DND-41 (cell line): Measurements from ENCODE around the gene ARHGEF19.
A peak's percentile ranks its signal among the peaks of the same experiment; 100 is the strongest.
"Not testable (repeated sequence)": the region's sequence is repeated elsewhere in the genome, so short reads cannot be mapped to it uniquely, and the experiment has no call there.

Experiments
- ATAC-seq: fragments of 200-7000 bp; cut with Tn5 transposase; 3 replicates; pipeline ENCODE4 v1.9.1; 2021; ENCODE audit warnings: low read depth; ENCODE audit not compliant: insufficient read depth
- DNase-seq: peaks from one replicate; pipeline ENCODE4 v3.0.0-alpha.2; 2020
- H2AFZ ChIP-seq: 2 replicates; pipeline ENCODE4 v1.6.0; 2012; ENCODE audit warnings: low read depth, low read length
- H3K27ac ChIP-seq: 2 replicates; pipeline ENCODE4 v1.5.1; 2012; ENCODE audit warnings: low read length, inconsistent platforms
- H3K27me3 ChIP-seq: fragments of 200-600 bp; sonication (generic); 2 replicates; pipeline ENCODE4 v1.6.0; 2012; ENCODE audit warnings: low read length, mild to moderate bottlenecking, inconsistent platforms; ENCODE audit not compliant: insufficient read depth, poor library complexity
- H3K36me3 ChIP-seq: 2 replicates; pipeline ENCODE4 v1.5.1; 2012; ENCODE audit warnings: low read length, inconsistent platforms; ENCODE audit not compliant: insufficient read depth
- H3K4me1 ChIP-seq: 2 replicates; pipeline ENCODE4 v1.5.1; 2012; ENCODE audit warnings: mild to moderate bottlenecking, low read length; ENCODE audit not compliant: insufficient read depth
- H3K4me2 ChIP-seq: 2 replicates; pipeline ENCODE4 v1.6.0; 2012; ENCODE audit warnings: mild to moderate bottlenecking, moderate library complexity, low read length, inconsistent platforms; ENCODE audit not compliant: insufficient read depth
- H3K4me3 ChIP-seq, 2 experiments: fragments of 200-600 bp in 1 of 2; shearing (Covaris generic) in 1 of 2; 2 replicates each; pipeline ENCODE4 v1.5.1; 2012 to 2016; ENCODE audit warnings: inconsistent platforms in 2 of 2, low read length in 2 of 2, mild to moderate bottlenecking in 2 of 2, low read depth in 1 of 2, moderate library complexity in 1 of 2
- H3K79me2 ChIP-seq: 2 replicates; pipeline ENCODE4 v1.6.0; 2012; ENCODE audit warnings: low read length, inconsistent platforms; ENCODE audit not compliant: insufficient read depth
- H3K9ac ChIP-seq: 2 replicates; pipeline ENCODE4 v1.6.0; 2012; ENCODE audit warnings: low read depth, mild to moderate bottlenecking, inconsistent platforms, low read length, moderate library complexity
- H3K9me3 ChIP-seq: 2 replicates; pipeline ENCODE4 v1.5.1; 2012; ENCODE audit warnings: low read length, moderate library complexity, mild to moderate bottlenecking, inconsistent platforms; ENCODE audit not compliant: insufficient read depth, severe bottlenecking
- H4K20me1 ChIP-seq: 2 replicates; pipeline ENCODE4 v1.6.0; 2012; ENCODE audit warnings: low read length; ENCODE audit not compliant: insufficient read depth
- CTCF ChIP-seq: IDR thresholded peaks from 2 replicates; pipeline ENCODE4 v1.5.1; 2012; ENCODE audit warnings: borderline replicate concordance, low read length, moderate library complexity, mild to moderate bottlenecking; ENCODE audit not compliant: poor library complexity, severe bottlenecking; ENCODE audit errors: extremely low read depth
- EZH2 ChIP-seq: IDR thresholded peaks from 3 replicates; pipeline ENCODE4 v1.6.1; 2012; ENCODE audit warnings: borderline replicate concordance, low read depth, mild to moderate bottlenecking, moderate library complexity, low read length, inconsistent platforms; ENCODE audit not compliant: severe bottlenecking

The ARHGEF19 gene

GRCh38 chr1:16165548-16165947, 46.9 kb downstream of the ARHGEF19 start:
- H3K4me3 ChIP-seq = no peak overlapping the region
- no peak overlapping the region for H3K4me2 ChIP-seq
- no peaks in the 10 kb centered on the region for H3K9me3 ChIP-seq
- H3K4me1 ChIP-seq = peaks cover 36% of the 10 kb centered on the region
- no peak overlapping the region for H2AFZ ChIP-seq
- TF ChIP-seq CTCF = no peak
- no peaks in the 10 kb centered on the region for H3K79me2 ChIP-seq
- no peak overlapping the region for H3K27ac ChIP-seq
- no peak overlapping the region for H3K9ac ChIP-seq
- no peaks in the 10 kb centered on the region for H3K36me3 ChIP-seq
- ATAC-seq = no peak
- H3K27me3 ChIP-seq = peaks cover 29% of the 10 kb centered on the region
- no peak for DNase-seq
- H4K20me1 ChIP-seq = peaks cover 46% of the 10 kb centered on the region

DNA sequence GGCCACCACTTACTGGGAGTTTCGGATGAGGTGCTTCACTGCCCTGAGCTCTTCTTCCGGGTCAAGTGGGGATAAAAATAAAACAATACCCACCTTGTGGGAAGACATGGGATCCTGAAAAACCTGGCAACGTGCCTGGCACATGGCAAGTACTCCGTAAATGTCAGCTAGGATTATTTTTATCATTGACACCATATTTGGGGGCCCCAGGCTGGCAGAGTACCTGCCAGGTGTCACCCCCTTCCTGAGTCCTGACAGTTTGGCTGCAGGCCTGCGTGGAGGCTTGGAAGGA, 47.4 kb downstream of the ARHGEF19 start:
- Histone ChIP-seq H3K79me2 (no peaks in the 10 kb centered on the region), H4K20me1 (peaks cover 46% of the 10 kb centered on the region), H3K27me3 (peaks cover 29% of the 10 kb centered on the region), H2AFZ (no peak overlapping the region), H3K36me3 (no peaks in the 10 kb centered on the region), H3K27ac (no peak overlapping the region), H3K9me3 (no peaks in the 10 kb centered on the region), H3K4me1 (peaks cover 36% of the 10 kb centered on the region), H3K9ac (no peak overlapping the region), H3K4me3 (no peak overlapping the region), H3K4me2 (no peak overlapping the region)
- DNase-seq (no peak), ATAC-seq (no peak)
- no peak for TF ChIP-seq CTCF
- no peak for TF ChIP-seq EZH2

DNA sequence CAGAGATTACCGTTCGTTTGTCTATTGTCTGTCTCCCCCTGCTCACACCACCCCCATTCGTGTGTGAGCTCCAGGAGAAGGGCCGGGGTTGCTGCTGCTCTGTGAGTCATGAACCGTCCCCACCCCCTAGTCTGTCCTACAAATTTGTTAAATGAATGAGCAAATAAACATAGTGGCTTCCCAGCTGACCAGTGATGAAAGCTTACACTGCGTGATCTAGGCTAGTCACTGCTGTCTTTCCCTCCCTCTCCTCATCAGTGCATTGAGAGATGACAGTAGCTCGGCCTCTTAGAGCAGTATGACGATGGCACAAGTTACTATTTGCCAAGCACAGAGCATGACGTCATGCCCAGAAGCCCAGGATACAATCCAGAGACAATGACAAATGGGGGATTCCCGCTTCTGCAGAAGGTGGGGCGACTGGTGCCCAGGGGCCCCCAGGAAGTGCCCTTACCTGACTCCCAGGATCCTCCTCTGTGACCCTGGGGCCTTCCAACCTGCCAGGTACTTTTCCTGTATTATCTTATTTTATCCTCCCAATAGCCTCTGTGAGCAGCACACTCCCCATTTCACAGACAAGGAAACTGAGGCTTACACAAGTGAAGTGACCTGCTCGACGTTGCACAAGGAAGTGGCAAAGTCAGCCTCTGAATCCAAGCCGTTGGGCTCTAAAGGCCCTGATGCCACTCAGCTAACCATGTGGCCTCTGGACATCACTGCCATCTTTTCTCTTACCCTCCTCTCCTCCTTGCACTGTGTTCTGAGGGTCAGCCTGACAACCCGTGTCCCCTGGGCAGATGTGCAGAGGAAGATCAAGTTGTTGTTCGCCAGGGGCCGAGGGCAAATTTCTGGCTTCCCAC, 48.0 kb downstream of the ARHGEF19 start:
- TF ChIP-seq EZH2 (no peak), CTCF (no peak)
- no peak for DNase-seq
- Histone ChIP-seq H3K9ac (no peak overlapping the region), H3K27me3 (peaks cover 29% of the 10 kb centered on the region), H3K4me3 (no peak overlapping the region), H3K9me3 (no peaks in the 10 kb centered on the region), H3K36me3 (no peaks in the 10 kb centered on the region), H3K27ac (no peak overlapping the region), H3K4me2 (no peak overlapping the region), H3K4me1 (peaks cover 36% of the 10 kb centered on the region), H2AFZ (no peak overlapping the region), H3K79me2 (no peaks in the 10 kb centered on the region), H4K20me1 (peaks cover 46% of the 10 kb centered on the region)
- no peak for ATAC-seq

DNA sequence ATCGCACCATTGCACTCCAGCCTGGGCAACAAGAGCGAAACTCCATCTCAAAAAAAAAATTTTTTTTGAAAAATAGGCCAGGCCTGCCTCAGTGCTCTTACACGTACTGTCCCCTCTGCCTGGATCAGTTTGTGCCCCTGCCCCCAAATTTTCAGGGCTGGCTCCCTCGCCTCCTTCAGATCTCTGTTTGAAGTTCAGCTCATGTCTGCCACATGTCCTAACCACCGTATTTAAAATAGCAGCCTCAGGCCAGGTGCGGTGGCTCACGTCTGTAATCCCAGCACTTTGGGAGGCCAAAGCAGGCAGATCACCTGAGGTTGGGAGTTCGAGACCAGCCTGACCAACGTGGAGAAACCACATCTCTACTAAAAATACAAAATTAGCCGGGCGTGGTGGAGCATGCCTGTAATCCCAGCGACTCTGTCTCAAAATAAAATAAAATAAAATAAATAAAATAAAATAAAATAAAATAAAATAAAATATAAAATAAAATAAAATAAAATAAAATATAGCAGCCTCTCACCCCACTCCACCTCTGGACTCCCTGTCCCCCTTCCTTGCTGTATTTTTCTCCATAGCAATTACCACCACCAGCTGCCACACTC, 48.7 kb downstream of the ARHGEF19 start:
- H3K4me2 ChIP-seq, H3K79me2 ChIP-seq, H3K27ac ChIP-seq, H3K9me3 ChIP-seq, ATAC-seq, H3K9ac ChIP-seq, H3K36me3 ChIP-seq, H2AFZ ChIP-seq, H3K4me3 ChIP-seq: not testable (repeated sequence)
- H3K27me3 ChIP-seq = peaks cover 22% of the 10 kb centered on the region
- H3K4me1 ChIP-seq = peaks cover 29% of the 10 kb centered on the region
- peaks cover 49% of the 10 kb centered on the region for H4K20me1 ChIP-seq
- DNase-seq = peak; percentile 31
